K562 (cell line): ENCODE results near the gene ZSCAN21.
A peak's percentile ranks its signal among the peaks of the same experiment; 100 is the strongest.

Experiments
- CCAR2 ChIP-seq: fragments of 200-400 bp; formaldehyde crosslinking; IDR thresholded peaks from 2 replicates; pipeline ENCODE4 v1.6.1; 2017; ENCODE audit warnings: mild to moderate bottlenecking, low read depth, low read length
- CHD4 ChIP-seq: fragments of 200-600 bp; sonication (generic); IDR thresholded peaks from 3 replicates; pipeline ENCODE4 v1.6.1; 2012; ENCODE audit warnings: low read depth, mild to moderate bottlenecking, mixed read lengths, low read length, inconsistent platforms; ENCODE audit not compliant: insufficient read depth, insufficient replicate concordance, poor library complexity, severe bottlenecking
- CTCF ChIP-seq, 3 experiments: IDR thresholded peaks in 2 of 3; conservative IDR thresholded peaks in 1 of 3; 2 replicates each; pipeline ENCODE4 v1.5.1; 2011 to 2012; ENCODE audit warnings: low read length in 3 of 3, mild to moderate bottlenecking in 3 of 3, control low read depth in 2 of 3, improper control_type of control experiment in 1 of 3, inconsistent platforms in 1 of 3, low read depth in 1 of 3, mixed read lengths in 1 of 3, moderate library complexity in 1 of 3; ENCODE audit not compliant: insufficient read depth in 2 of 3
- HNRNPLL ChIP-seq: fragments of 200-400 bp; formaldehyde crosslinking; IDR thresholded peaks from 2 replicates; pipeline ENCODE4 v1.6.1; 2017; ENCODE audit warnings: low read length, low read depth, mild to moderate bottlenecking; ENCODE audit not compliant: poor library complexity, severe bottlenecking
- MAX ChIP-seq: sonication (generic); formaldehyde crosslinking; IDR thresholded peaks from 2 replicates; pipeline ENCODE4 v1.9.0; 2022; ENCODE audit warnings: mild to moderate bottlenecking, missing genetic modification reagents
- NFYB ChIP-seq: IDR thresholded peaks from 2 replicates; pipeline ENCODE4 v1.6.1; 2011; ENCODE audit warnings: mild to moderate bottlenecking, moderate library complexity; ENCODE audit not compliant: insufficient read length; ENCODE audit errors: extremely low read depth
- POLR2A ChIP-seq: fragments of 450-650 bp; conservative IDR thresholded peaks from 2 replicates; pipeline ENCODE4 v1.6.1; 2016
- POLR2AphosphoS5 ChIP-seq: IDR thresholded peaks from 2 replicates; pipeline ENCODE4 v1.6.1; 2011; ENCODE audit warnings: mild to moderate bottlenecking, low read depth, low read length, moderate library complexity; ENCODE audit not compliant: control insufficient read depth, insufficient read depth
- RNF219 ChIP-seq: fragments of 250-450 bp; sonication (Bioruptor Pico); IDR thresholded peaks from 2 replicates; pipeline ENCODE4 v1.5.0; 2022; ENCODE audit warnings: mild to moderate bottlenecking
- SMC3 ChIP-seq: conservative IDR thresholded peaks from 2 replicates; pipeline ENCODE4 v1.6.1; 2011; ENCODE audit warnings: low read depth, low read length, improper control_type of control experiment; ENCODE audit not compliant: insufficient read depth
- TFAP4 ChIP-seq: sonication (generic); formaldehyde crosslinking; IDR thresholded peaks from 2 replicates; pipeline ENCODE4 v1.8.0; 2022; ENCODE audit warnings: missing genetic modification reagents, mild to moderate bottlenecking, moderate library complexity, borderline replicate concordance
- YY1 ChIP-seq, 3 experiments: IDR thresholded peaks; 2 replicates each; pipeline ENCODE4 v1.6.1; 2011; ENCODE audit warnings: low read length in 2 of 3, mild to moderate bottlenecking in 2 of 3, moderate library complexity in 2 of 3, borderline replicate concordance in 1 of 3, control low read depth in 1 of 3, low read depth in 1 of 3; ENCODE audit not compliant: insufficient read depth in 3 of 3, insufficient replicate concordance in 2 of 3, control insufficient read depth in 1 of 3, insufficient read length in 1 of 3; ENCODE audit errors: extremely low read depth in 1 of 3

GRCh38 chr7:100069991-100070390, 20.4 kb downstream of the ZSCAN21 start:
- TF ChIP-seq POLR2A, result 0 out of 2 replicates have a peak, but pooled peaks have one; percentile 57
- no peak for TF ChIP-seq RNF219 (CRISPR knock-in tag)
- no peak for TF ChIP-seq MAX
- TF ChIP-seq SMC3, result no peak
- TF ChIP-seq POLR2AphosphoS5, result no peak
- TF ChIP-seq CCAR2, result no peak
- TF ChIP-seq YY1 (IDR thresholded peaks at IDR 0.05; ENCODE audit: borderline replicate concordance in 1 of 3, control insufficient read depth in 1 of 3, extremely low read depth in 1 of 3, insufficient read depth in 3 of 3, insufficient read length in 1 of 3, insufficient replicate concordance in 2 of 3, low read depth in 1 of 3, low read length in 2 of 3), result no peak
- TF ChIP-seq CTCF (IDR thresholded peaks at IDR 0.05 in 2 of 3, conservative IDR thresholded peaks at IDR 0.05 in 1 of 3; ENCODE audit: insufficient read depth in 2 of 3, low read depth in 1 of 3, low read length in 3 of 3), result no peak
- no peak for TF ChIP-seq NFYB
- TF ChIP-seq CHD4, result no peak
- no peak for TF ChIP-seq HNRNPLL
- no peak for TF ChIP-seq TFAP4 (CRISPR knock-in tag)
